ENCODE results near the gene MLLT3.

The MLLT3 gene

DNA sequence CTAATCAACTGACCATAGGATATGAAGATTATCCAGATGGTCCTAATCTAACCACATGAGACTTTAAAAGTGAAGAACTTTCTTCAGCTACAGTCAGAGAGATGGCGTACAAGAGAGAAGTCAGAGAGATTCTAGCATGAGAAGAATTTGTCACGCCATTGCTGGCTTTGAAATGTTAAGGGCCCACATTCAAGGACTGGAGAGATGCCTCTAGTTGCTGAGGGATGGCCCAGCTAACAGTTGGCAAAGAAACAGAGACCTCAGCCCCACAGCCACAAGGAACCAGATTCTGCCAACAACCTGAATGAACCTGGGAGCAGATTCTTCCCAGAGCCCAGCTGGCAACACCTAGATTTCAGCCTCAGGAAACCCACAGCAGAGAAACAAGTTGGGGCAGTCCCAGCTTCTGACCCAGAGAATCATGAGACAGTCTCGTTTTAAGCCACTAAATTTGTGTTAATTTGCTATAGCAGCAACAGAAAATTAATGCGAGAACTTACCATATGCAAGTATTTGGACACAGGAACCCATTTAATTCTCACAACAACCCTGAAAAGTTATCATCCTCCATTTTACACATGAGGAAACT is 132.0 kb downstream of the MLLT3 start:
- H3K79me2 ChIP-seq (ENCODE audit: insufficient read depth, low read length): peaks cover 59% of the 10 kb centered on the region
- TF ChIP-seq, protein P1, sequence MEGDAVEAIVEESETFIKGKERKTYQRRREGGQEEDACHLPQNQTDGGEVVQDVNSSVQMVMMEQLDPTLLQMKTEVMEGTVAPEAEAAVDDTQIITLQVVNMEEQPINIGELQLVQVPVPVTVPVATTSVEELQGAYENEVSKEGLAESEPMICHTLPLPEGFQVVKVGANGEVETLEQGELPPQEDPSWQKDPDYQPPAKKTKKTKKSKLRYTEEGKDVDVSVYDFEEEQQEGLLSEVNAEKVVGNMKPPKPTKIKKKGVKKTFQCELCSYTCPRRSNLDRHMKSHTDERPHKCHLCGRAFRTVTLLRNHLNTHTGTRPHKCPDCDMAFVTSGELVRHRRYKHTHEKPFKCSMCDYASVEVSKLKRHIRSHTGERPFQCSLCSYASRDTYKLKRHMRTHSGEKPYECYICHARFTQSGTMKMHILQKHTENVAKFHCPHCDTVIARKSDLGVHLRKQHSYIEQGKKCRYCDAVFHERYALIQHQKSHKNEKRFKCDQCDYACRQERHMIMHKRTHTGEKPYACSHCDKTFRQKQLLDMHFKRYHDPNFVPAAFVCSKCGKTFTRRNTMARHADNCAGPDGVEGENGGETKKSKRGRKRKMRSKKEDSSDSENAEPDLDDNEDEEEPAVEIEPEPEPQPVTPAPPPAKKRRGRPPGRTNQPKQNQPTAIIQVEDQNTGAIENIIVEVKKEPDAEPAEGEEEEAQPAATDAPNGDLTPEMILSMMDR (IDR thresholded peaks at IDR 0.05; ENCODE audit: borderline replicate concordance, extremely low read depth, low read length, poor library complexity, severe bottlenecking): no peak
- no peak for TF ChIP-seq EZH2 (IDR thresholded peaks at IDR 0.05; ENCODE audit: borderline replicate concordance, low read depth, low read length, severe bottlenecking)
- ATAC-seq (ENCODE audit: insufficient read depth, low read depth) (peak; percentile 31; the same call in 1 of the 3 replicates), DNase-seq (no peak)
- no peaks in the 10 kb centered on the region for H3K27me3 ChIP-seq (ENCODE audit: insufficient read depth, low read length, poor library complexity)
- H3K9me3 ChIP-seq (ENCODE audit: insufficient read depth, low read length, severe bottlenecking): no peaks in the 10 kb centered on the region
- no peak overlapping the region for H3K9ac ChIP-seq (ENCODE audit: low read depth, low read length)
- no peaks in the 10 kb centered on the region for H3K36me3 ChIP-seq (ENCODE audit: insufficient read depth, low read length)
- H4K20me1 ChIP-seq (ENCODE audit: insufficient read depth, low read length): no peaks in the 10 kb centered on the region
- no peak overlapping the region for H3K4me3 ChIP-seq (ENCODE audit: low read depth in 1 of 2, low read length in 2 of 2)
- H3K4me1 ChIP-seq (ENCODE audit: insufficient read depth, low read length): no peaks in the 10 kb centered on the region
- H3K4me2 ChIP-seq (ENCODE audit: insufficient read depth, low read length): no peak overlapping the region
- H3K27ac ChIP-seq (ENCODE audit: low read length): no peak overlapping the region
- no peak overlapping the region for H2AFZ ChIP-seq (ENCODE audit: low read depth, low read length)

DNA sequence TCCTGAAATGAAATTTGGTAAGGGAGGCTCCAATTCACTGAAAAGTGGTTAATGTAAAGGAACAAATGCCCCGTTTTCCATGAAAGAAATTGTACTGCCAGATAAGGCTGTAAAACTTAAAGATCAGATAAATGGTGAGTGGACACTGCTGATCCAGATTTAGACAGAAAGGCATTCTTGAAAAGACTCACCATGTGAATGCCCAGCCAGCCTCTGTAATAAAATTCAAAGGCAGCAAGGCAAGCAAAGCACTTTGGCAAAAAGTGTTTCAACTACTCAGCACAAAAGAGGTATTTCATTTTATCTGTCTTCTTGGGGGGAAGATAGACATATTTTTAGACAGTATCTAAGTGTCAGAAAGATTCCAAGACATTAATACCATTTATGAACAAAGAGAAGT is 133.6 kb downstream of the MLLT3 start:
- no peaks in the 10 kb centered on the region for H4K20me1 ChIP-seq (ENCODE audit: insufficient read depth, low read length)
- TF ChIP-seq, protein P1 (IDR thresholded peaks at IDR 0.05; ENCODE audit: borderline replicate concordance, extremely low read depth, low read length, poor library complexity, severe bottlenecking): no peak
- TF ChIP-seq EZH2 (IDR thresholded peaks at IDR 0.05; ENCODE audit: borderline replicate concordance, low read depth, low read length, severe bottlenecking): no peak
- no peak overlapping the region for H3K4me3 ChIP-seq (ENCODE audit: low read depth in 1 of 2, low read length in 2 of 2)
- no peaks in the 10 kb centered on the region for H3K27me3 ChIP-seq (ENCODE audit: insufficient read depth, low read length, poor library complexity)
- no peak for ATAC-seq (ENCODE audit: insufficient read depth, low read depth)
- H3K36me3 ChIP-seq (ENCODE audit: insufficient read depth, low read length): no peaks in the 10 kb centered on the region
- H3K27ac ChIP-seq (ENCODE audit: low read length): no peak overlapping the region
- no peak for DNase-seq
- no peaks in the 10 kb centered on the region for H3K4me1 ChIP-seq (ENCODE audit: insufficient read depth, low read length)
- H3K4me2 ChIP-seq (ENCODE audit: insufficient read depth, low read length): no peak overlapping the region
- peaks cover 55% of the 10 kb centered on the region for H3K79me2 ChIP-seq (ENCODE audit: insufficient read depth, low read length)
- H3K9ac ChIP-seq (ENCODE audit: low read depth, low read length): no peak overlapping the region
- no peaks in the 10 kb centered on the region for H3K9me3 ChIP-seq (ENCODE audit: insufficient read depth, low read length, severe bottlenecking)
- H2AFZ ChIP-seq (ENCODE audit: low read depth, low read length): no peak overlapping the region

DNA sequence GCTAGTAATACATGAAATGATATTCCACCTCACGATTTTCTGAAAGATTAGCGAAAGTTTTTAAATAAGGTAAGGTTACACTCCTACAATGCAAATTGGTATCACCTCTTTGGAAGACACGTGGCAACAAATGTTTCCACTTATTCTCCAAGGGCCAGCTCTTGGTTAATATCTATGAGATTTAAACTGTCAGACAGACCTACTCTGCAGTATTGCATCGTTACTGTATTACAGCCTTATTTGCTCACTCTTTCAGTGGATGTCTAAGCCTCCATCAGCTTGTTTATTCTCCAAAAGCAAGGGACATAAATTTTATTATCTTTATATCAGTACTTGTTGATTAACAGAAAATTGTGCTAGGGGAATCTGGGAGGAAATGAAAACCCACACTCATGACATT is 135.7 kb downstream of the MLLT3 start:
- H4K20me1 ChIP-seq (ENCODE audit: insufficient read depth, low read length): no peaks in the 10 kb centered on the region
- H3K4me2 ChIP-seq (ENCODE audit: insufficient read depth, low read length): no peak overlapping the region
- TF ChIP-seq EZH2 (IDR thresholded peaks at IDR 0.05; ENCODE audit: borderline replicate concordance, low read depth, low read length, severe bottlenecking): no peak
- TF ChIP-seq, protein P1 (IDR thresholded peaks at IDR 0.05; ENCODE audit: borderline replicate concordance, extremely low read depth, low read length, poor library complexity, severe bottlenecking): no peak
- no peaks in the 10 kb centered on the region for H3K4me1 ChIP-seq (ENCODE audit: insufficient read depth, low read length)
- H3K36me3 ChIP-seq (ENCODE audit: insufficient read depth, low read length): no peaks in the 10 kb centered on the region
- DNase-seq (no peak), ATAC-seq (ENCODE audit: insufficient read depth, low read depth) (no peak)
- no peak overlapping the region for H2AFZ ChIP-seq (ENCODE audit: low read depth, low read length)
- H3K9me3 ChIP-seq (ENCODE audit: insufficient read depth, low read length, severe bottlenecking): no peaks in the 10 kb centered on the region
- H3K27me3 ChIP-seq (ENCODE audit: insufficient read depth, low read length, poor library complexity): no peaks in the 10 kb centered on the region
- H3K79me2 ChIP-seq (ENCODE audit: insufficient read depth, low read length): peaks cover 54% of the 10 kb centered on the region
- H3K9ac ChIP-seq (ENCODE audit: low read depth, low read length): no peak overlapping the region
- no peak overlapping the region for H3K4me3 ChIP-seq (ENCODE audit: low read depth in 1 of 2, low read length in 2 of 2)
- H3K27ac ChIP-seq (ENCODE audit: low read length): no peak overlapping the region

Measured in DND-41 (cell line).